HEK293 (cell line): ENCODE measurements around the gene PROB1.

Experiments
- CTCF ChIA-PET: fragments of 350-600 bp; formaldehyde crosslinking; extraction: SDS; loops from one replicate; lab custom pipeline; 2021; ENCODE audit warnings: antibody characterized with exemption; lab: Yijun Ruan, JAX
- POLR2A ChIA-PET: fragments of 300-600 bp; formaldehyde crosslinking; extraction: SDS; loops from one replicate; lab custom pipeline; 2020; ENCODE audit warnings: antibody characterized with exemption, inconsistent platforms; lab: Yijun Ruan, JAX
- H3K27ac ChIP-seq: fragments of 200-500 bp; sonication (Bioruptor generic); 2 replicates; pipeline ENCODE4 v1.5.1; 2014; ENCODE audit warnings: low read depth, low read length, control low read depth, inconsistent platforms; ENCODE audit errors: extremely low read depth
- H3K36me3 ChIP-seq, 2 experiments: fragments of 200-500 bp in 1 of 2; sonication (Bioruptor generic) in 1 of 2; 1 replicate in 1 of 2; 2 replicates in 1 of 2; pipeline ENCODE4 v1.5.1; 2014 to 2017; ENCODE audit warnings: inconsistent platforms in 2 of 2, low read length in 2 of 2; ENCODE audit not compliant: control insufficient read depth in 2 of 2, insufficient read depth in 1 of 2
- H3K4me1 ChIP-seq: fragments of 200-500 bp; sonication (Bioruptor generic); 2 replicates; pipeline ENCODE4 v1.5.1; 2014; ENCODE audit warnings: mild to moderate bottlenecking, low read length, inconsistent platforms; ENCODE audit not compliant: control insufficient read depth, insufficient read depth
- H3K4me3 ChIP-seq: 2 replicates; pipeline ENCODE4 v1.5.1; 2011; ENCODE audit warnings: low read depth, mild to moderate bottlenecking, control low read depth, low read length, moderate library complexity
- H3K9me3 ChIP-seq: fragments of 200-500 bp; sonication (Bioruptor generic); 2 replicates; pipeline ENCODE4 v1.5.1; 2014; ENCODE audit warnings: low read depth, low read length, inconsistent platforms; ENCODE audit not compliant: control insufficient read depth, insufficient read depth
- GLIS2 ChIP-seq: fragments of 450-650 bp; formaldehyde crosslinking; IDR thresholded peaks from 2 replicates; pipeline ENCODE4 v1.5.1; 2016; ENCODE audit warnings: missing biosample characterization, missing genetic modification characterization
- RBAK ChIP-seq: fragments of 450-650 bp; formaldehyde crosslinking; IDR thresholded peaks from 2 replicates; pipeline ENCODE4 v1.5.1; 2016; ENCODE audit warnings: missing biosample characterization, missing genetic modification characterization
- ZNF16 ChIP-seq: fragments of 450-650 bp; formaldehyde crosslinking; IDR thresholded peaks from 2 replicates; pipeline ENCODE4 v1.5.1; 2016; ENCODE audit warnings: low read depth, missing biosample characterization, missing genetic modification characterization
- ZNF202 ChIP-seq: fragments of 450-650 bp; formaldehyde crosslinking; IDR thresholded peaks from 2 replicates; pipeline ENCODE4 v1.5.1; 2016; ENCODE audit warnings: missing biosample characterization, missing genetic modification characterization, borderline replicate concordance
- ZNF221 ChIP-seq: fragments of 450-650 bp; formaldehyde crosslinking; IDR thresholded peaks from 2 replicates; pipeline ENCODE4 v1.5.1; 2017; ENCODE audit warnings: missing biosample characterization, missing genetic modification characterization, borderline replicate concordance
- ZNF280C ChIP-seq: fragments of 450-650 bp; formaldehyde crosslinking; IDR thresholded peaks from 2 replicates; pipeline ENCODE4 v1.5.1; 2016; ENCODE audit warnings: missing biosample characterization, missing genetic modification characterization
- ZNF529 ChIP-seq: fragments of 450-650 bp; formaldehyde crosslinking; IDR thresholded peaks from 2 replicates; pipeline ENCODE4 v1.5.1; 2017; ENCODE audit warnings: missing genetic modification characterization, missing biosample characterization; ENCODE audit not compliant: insufficient replicate concordance
- ZNF596 ChIP-seq: fragments of 450-650 bp; IDR thresholded peaks from 2 replicates; pipeline ENCODE4 v1.5.0; 2018; ENCODE audit warnings: missing biosample characterization, mild to moderate bottlenecking, missing genetic modification characterization, moderate library complexity
- ZNF654 ChIP-seq: fragments of 450-650 bp; formaldehyde crosslinking; IDR thresholded peaks from 2 replicates; pipeline ENCODE4 v1.5.1; 2016; ENCODE audit warnings: low read depth, missing biosample characterization, missing genetic modification characterization
- ZNF777 ChIP-seq: fragments of 450-650 bp; formaldehyde crosslinking; IDR thresholded peaks from 2 replicates; pipeline ENCODE4 v1.5.1; 2017; ENCODE audit warnings: missing biosample characterization, missing genetic modification characterization, borderline replicate concordance
- TF ChIP-seq, protein P1 (sequence below): fragments of 450-650 bp; formaldehyde crosslinking; IDR thresholded peaks from 2 replicates; pipeline ENCODE4 v1.5.1; 2017; ENCODE audit warnings: missing biosample characterization, missing genetic modification characterization
- TF ChIP-seq, protein P2 (sequence below): fragments of 450-650 bp; formaldehyde crosslinking; IDR thresholded peaks from 2 replicates; pipeline ENCODE4 v1.5.1; 2016; ENCODE audit warnings: missing biosample characterization, missing genetic modification characterization

Gene PROB1

DNA sequence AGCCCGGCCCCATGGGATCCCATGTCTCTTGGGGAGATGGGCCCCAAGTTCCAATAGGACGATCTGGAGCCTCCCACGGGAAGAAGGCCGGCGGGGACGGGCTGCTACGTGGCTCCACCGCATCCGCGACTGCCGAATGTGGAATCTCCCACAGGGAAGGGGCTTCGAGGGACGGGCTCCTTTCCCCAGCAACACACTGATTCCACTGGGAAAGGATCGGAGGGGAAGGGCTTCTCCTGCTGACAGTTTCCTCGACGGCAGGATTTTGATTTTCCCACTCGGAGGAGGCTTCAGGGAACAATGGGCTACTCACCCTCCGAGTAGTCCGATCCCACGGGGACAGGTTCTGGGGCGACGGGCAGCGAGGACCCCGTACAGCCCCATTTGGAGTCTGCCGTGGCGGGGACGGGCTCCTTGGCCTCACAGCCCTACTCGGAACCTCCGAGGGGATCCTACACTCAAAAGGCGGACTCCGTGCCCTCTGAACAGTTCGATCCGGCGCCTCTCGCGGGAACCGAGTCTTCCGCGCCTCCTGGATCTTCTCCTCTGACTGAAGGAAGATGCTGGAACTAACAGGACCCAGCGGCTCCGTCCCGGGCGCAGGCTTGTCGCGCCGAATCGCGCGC, 1.3 kb downstream of the PROB1 start:
- no peaks in the 10 kb centered on the region; a peak in 1 of 3 replicates for H3K36me3 ChIP-seq
- no peak overlapping the region for H3K4me3 ChIP-seq
- CTCF ChIA-PET: interaction anchor here (0.7 to 1.0 kb wide), 3 partner anchors 29 to 443 kb away, joined by 3 read pairs; no protein-coding TSS in a partner anchor
- no peak overlapping the region for H3K27ac ChIP-seq
- no peaks in the 10 kb centered on the region; the same call in 1 of the 2 replicates for H3K4me1 ChIP-seq
- POLR2A ChIA-PET: no interaction called here
- no peaks in the 10 kb centered on the region for H3K9me3 ChIP-seq
- TF ChIP-seq GLIS2: no peak
- TF ChIP-seq, protein P1, sequence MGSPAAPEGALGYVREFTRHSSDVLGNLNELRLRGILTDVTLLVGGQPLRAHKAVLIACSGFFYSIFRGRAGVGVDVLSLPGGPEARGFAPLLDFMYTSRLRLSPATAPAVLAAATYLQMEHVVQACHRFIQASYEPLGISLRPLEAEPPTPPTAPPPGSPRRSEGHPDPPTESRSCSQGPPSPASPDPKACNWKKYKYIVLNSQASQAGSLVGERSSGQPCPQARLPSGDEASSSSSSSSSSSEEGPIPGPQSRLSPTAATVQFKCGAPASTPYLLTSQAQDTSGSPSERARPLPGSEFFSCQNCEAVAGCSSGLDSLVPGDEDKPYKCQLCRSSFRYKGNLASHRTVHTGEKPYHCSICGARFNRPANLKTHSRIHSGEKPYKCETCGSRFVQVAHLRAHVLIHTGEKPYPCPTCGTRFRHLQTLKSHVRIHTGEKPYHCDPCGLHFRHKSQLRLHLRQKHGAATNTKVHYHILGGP: no peak

GRCh38 chr5:139392678-139393496, 2.0 kb downstream of the PROB1 start:
- POLR2A ChIA-PET: interaction anchor here (0.7 kb wide), 1 partner anchor 11 kb away, joined by 3 read pairs; the partner anchor contains the start of gene SPATA24
- no peaks in the 10 kb centered on the region; the same call in 1 of the 2 replicates for H3K4me1 ChIP-seq

DNA sequence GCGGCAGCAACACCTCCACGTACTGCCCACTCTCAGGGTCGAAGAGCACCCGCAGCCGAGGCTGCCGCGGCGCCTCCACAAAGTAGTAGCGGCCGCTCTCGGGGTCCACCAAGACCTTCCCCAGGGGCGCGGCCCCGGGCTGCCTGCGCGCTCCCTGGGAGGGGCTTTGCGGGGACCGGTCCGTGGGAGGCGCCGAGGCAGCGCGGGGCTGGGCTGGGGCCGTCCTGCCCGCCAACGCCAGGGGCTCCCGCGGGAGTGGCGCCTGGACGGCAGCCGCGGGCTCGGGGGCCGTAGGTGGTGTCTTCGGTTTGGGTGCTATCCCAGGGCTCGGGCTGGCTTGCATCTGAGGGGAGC, 2.6 kb downstream of the PROB1 start:
- H3K4me1 ChIP-seq: no peaks in the 10 kb centered on the region
- peak overlapping the region; percentile 62; the same call in 1 of the 2 replicates for H3K27ac ChIP-seq
- H3K9me3 ChIP-seq: no peaks in the 10 kb centered on the region
- H3K36me3 ChIP-seq: no peaks in the 10 kb centered on the region
- ChIA-PET POLR2A (interaction anchor here (0.7 kb wide), 1 partner anchor 11 kb away, joined by 3 read pairs; the partner anchor contains the start of gene SPATA24), CTCF (interaction anchor here (0.6 to 2.5 kb wide), 5 partner anchors 9 to 1046 kb away, joined by 3 to 18 read pairs (median 4); partner anchors contain the start of gene SPATA24)
- H3K4me3 ChIP-seq: peak overlapping the region; percentile 17
- TF ChIP-seq ZNF654 (tag by site-specific recombination): no peak
- TF ChIP-seq ZNF280C (tag by site-specific recombination): no peak
- TF ChIP-seq ZNF596 (tag by site-specific recombination): no peak
- TF ChIP-seq, protein P2, sequence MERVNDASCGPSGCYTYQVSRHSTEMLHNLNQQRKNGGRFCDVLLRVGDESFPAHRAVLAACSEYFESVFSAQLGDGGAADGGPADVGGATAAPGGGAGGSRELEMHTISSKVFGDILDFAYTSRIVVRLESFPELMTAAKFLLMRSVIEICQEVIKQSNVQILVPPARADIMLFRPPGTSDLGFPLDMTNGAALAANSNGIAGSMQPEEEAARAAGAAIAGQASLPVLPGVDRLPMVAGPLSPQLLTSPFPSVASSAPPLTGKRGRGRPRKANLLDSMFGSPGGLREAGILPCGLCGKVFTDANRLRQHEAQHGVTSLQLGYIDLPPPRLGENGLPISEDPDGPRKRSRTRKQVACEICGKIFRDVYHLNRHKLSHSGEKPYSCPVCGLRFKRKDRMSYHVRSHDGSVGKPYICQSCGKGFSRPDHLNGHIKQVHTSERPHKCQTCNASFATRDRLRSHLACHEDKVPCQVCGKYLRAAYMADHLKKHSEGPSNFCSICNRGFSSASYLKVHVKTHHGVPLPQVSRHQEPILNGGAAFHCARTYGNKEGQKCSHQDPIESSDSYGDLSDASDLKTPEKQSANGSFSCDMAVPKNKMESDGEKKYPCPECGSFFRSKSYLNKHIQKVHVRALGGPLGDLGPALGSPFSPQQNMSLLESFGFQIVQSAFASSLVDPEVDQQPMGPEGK (tag by site-specific recombination): no peak

More at GRCh38 chr5:139392678-139393496, 2.0 kb downstream of the PROB1 start:
- TF ChIP-seq ZNF202 (tag by site-specific recombination): 0 out of 2 replicates have a peak, but pooled peaks have one; percentile 16
- no peak for TF ChIP-seq ZNF777 (tag by site-specific recombination)
- TF ChIP-seq ZNF529 (tag by site-specific recombination): no peak
- TF ChIP-seq ZNF16: no peak
- no peak for TF ChIP-seq RBAK (tag by site-specific recombination)
- no peak for TF ChIP-seq ZNF221 (tag by site-specific recombination)
- Histone ChIP-seq H3K4me3 (peak overlapping the region; percentile 22), H3K36me3 (no peaks in the 10 kb centered on the region; a peak in 1 of 3 replicates), H3K9me3 (no peaks in the 10 kb centered on the region), H3K27ac (peak overlapping the region; percentile 62; the same call in 1 of the 2 replicates)
- CTCF ChIA-PET: interaction anchor here (0.6 to 2.5 kb wide), 6 partner anchors 9 to 1047 kb away, joined by 3 to 18 read pairs (median 4); partner anchors contain the start of gene SPATA24
